NB4 (cell line): ENCODE measurements around the gene TRIM69.
"Not testable (repeated sequence)": the region's sequence is repeated elsewhere in the genome, so short reads cannot be mapped to it uniquely, and the experiment has no call there.

Experiments
- DNase-seq: peaks from one replicate; pipeline ENCODE4 v3.0.0; 2010; ENCODE audit warnings: low read depth
- H3K4me3 ChIP-seq: one replicate; pipeline ENCODE4 v1.5.1; 2011; ENCODE audit warnings: mild to moderate bottlenecking, low read depth, low read length, moderate library complexity
- CTCF ChIP-seq: IDR thresholded peaks from one replicate; pipeline ENCODE4 v1.5.1; 2012; ENCODE audit warnings: low read depth, low read length
- MAX ChIP-seq: IDR thresholded peaks from 2 replicates; pipeline ENCODE4 v1.6.1; 2011; ENCODE audit warnings: low read depth, low read length
- MYC ChIP-seq: IDR thresholded peaks from 2 replicates; pipeline ENCODE4 v1.6.1; 2011; ENCODE audit warnings: low read depth, low read length
- POLR2A ChIP-seq: IDR thresholded peaks from 2 replicates; pipeline ENCODE4 v1.6.1; 2011; ENCODE audit warnings: mild to moderate bottlenecking; ENCODE audit not compliant: insufficient read length; ENCODE audit errors: extremely low read depth

The TRIM69 gene

GRCh38 chr15:44775953-44776352, 39.6 kb downstream of the TRIM69 start:
- TF ChIP-seq MYC (no peak), MAX (no peak), POLR2A (no peak), CTCF (no peak)
- H3K4me3 ChIP-seq = no peak overlapping the region
- DNase-seq = no peak

GRCh38 chr15:44779761-44780160, 43.4 kb downstream of the TRIM69 start:
- no peak overlapping the region for H3K4me3 ChIP-seq
- TF ChIP-seq MYC (no peak), CTCF (no peak), MAX (no peak), POLR2A (no peak)
- no peak for DNase-seq

- no peak overlapping the region for H3K4me3 ChIP-seq
- DNase-seq = no peak
- no peak for TF ChIP-seq MAX
Measured at GRCh38 chr15:44780608-44781007, 44.3 kb downstream of the TRIM69 start.

GRCh38 chr15:44781128-44781810, 44.9 kb downstream of the TRIM69 start:
- no peak overlapping the region for H3K4me3 ChIP-seq
- TF ChIP-seq MAX = no peak
- TF ChIP-seq POLR2A = no peak
- TF ChIP-seq MYC = no peak
- no peak for TF ChIP-seq CTCF
- no peak for DNase-seq

GRCh38 chr15:44782516-44782915, 46.2 kb downstream of the TRIM69 start:
- no peak overlapping the region for H3K4me3 ChIP-seq
- TF ChIP-seq MYC = no peak
- no peak for TF ChIP-seq POLR2A
- TF ChIP-seq CTCF = no peak
- TF ChIP-seq MAX = no peak
- DNase-seq = no peak

GRCh38 chr15:44784918-44785274, 48.6 kb downstream of the TRIM69 start:
- peak overlapping the region; percentile 69 for H3K4me3 ChIP-seq
- not testable (repeated sequence) for DNase-seq

- H3K4me3 ChIP-seq = no peak overlapping the region
- DNase-seq = no peak
- TF ChIP-seq MAX = no peak
- TF ChIP-seq MYC = no peak
- TF ChIP-seq POLR2A = no peak
- no peak for TF ChIP-seq CTCF
Measured at GRCh38 chr15:44788748-44789147, 52.4 kb downstream of the TRIM69 start.
